AG10803 (cell line): Measurements from ENCODE around the gene SPTY2D1.

ENCODE experiments used
- DNase-seq: peaks from one replicate; pipeline ENCODE4 v3.0.0; 2010; ENCODE audit warnings: low read depth
- H3K4me3 ChIP-seq: 2 replicates; pipeline ENCODE4 v1.5.1; 2011; ENCODE audit warnings: mild to moderate bottlenecking, low read length, control low read depth
- CTCF ChIP-seq: conservative IDR thresholded peaks from 2 replicates; pipeline ENCODE4 v1.5.1; 2011; ENCODE audit warnings: mild to moderate bottlenecking, low read length, control low read depth, inconsistent platforms

The SPTY2D1 gene

GRCh38 chr11:18641677-18642076 lies 7.5 kb upstream of the SPTY2D1 start:
- H3K4me3 ChIP-seq, result no peak overlapping the region
- no peak for DNase-seq
- no peak for TF ChIP-seq CTCF

- peak; percentile 64 for DNase-seq
- H3K4me3 ChIP-seq, result peak overlapping the region; percentile 97
- TF ChIP-seq CTCF, result no peak
These were observed 644 bp downstream of the SPTY2D1 start for GRCh38 chr11:18633256-18634139.

DNA sequence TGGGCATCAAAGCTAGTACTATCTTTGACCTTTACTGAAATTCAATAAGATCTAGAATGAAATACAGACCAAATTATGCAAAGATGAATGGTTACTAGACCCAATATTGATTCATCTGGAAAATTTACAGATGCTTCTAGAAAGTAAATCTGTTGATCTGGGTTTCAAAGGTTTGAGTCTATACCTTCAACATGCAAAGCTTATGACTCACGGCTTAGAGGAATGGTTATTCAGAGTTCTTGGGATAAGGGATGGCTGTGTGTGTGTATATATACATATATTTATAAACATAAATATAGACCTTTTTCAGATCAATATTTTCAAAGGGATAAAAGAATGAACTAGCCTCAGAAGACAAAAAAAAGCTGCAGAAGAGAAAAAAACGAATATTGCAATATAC lies 1.3 kb downstream of the SPTY2D1 start:
- H3K4me3 ChIP-seq, result peak overlapping the region; percentile 97
- no peak for TF ChIP-seq CTCF
- no peak for DNase-seq

- no peak for DNase-seq
- TF ChIP-seq CTCF, result no peak
- no peak overlapping the region for H3K4me3 ChIP-seq
These were observed 10.0 kb downstream of the SPTY2D1 start for GRCh38 chr11:18624161-18624560.

DNA sequence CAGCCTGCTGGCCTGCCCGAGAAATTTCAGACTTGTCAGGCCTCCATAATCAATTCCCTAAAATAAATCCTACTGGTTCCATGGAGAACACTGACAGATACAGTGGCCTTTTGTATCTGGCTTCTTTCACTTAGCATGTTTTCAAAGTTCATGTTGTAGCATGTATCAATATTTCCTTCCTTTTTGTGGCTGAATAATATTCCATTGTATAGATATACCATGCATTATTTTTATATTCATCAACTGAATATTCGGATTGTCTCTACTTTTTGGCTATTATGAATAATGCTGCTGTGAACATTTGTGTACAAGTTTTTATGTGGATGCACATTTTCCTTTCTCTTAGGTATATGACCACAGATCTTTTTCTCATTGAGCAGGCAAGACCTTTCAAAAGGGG lies 10.4 kb downstream of the SPTY2D1 start:
- no peak for DNase-seq
- no peak overlapping the region for H3K4me3 ChIP-seq
- no peak for TF ChIP-seq CTCF

- DNase-seq, result peak; percentile 29
- no peak overlapping the region for H3K4me3 ChIP-seq
- no peak for TF ChIP-seq CTCF
These were observed 15.7 kb downstream of the SPTY2D1 start for GRCh38 chr11:18618342-18619025.
